ENCODE measurements around the gene FAM193B. TPM values are rescaled to one million over a fixed set of nuclear protein-coding genes. Genes with fewer than 3 reads are reported as not detected.

Gene FAM193B
- total RNA-seq, 1 experiment from 2014 or later = 41.1 TPM

DNA sequence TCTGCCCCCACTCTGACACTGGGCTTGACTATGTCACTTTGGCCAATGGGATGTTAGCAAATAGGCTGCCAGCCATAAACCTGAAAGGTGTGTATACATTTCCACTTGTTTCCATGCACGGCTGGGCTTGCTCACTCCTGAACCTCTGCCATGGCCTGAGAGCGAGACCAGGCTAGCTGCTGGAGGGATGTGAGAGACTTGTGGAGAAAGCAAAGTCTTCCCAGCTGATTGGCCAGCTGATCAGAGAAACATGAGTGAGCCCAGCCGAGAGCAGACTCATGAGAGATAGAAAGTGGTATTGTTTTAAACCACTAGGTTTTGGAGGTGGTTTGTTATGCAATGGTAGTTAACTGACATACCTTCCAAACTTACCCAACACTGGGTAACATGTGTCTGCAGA, 13.9 kb downstream of the FAM193B start:
- no peak overlapping the region for H3K4me2 ChIP-seq (ENCODE audit: low read length)
- H3K27me3 ChIP-seq (ENCODE audit: low read length) = no peaks in the 10 kb centered on the region
- H3K79me2 ChIP-seq (ENCODE audit: low read length) = peaks cover 53% of the 10 kb centered on the region
- no peak overlapping the region for H3K4me3 ChIP-seq (ENCODE audit: low read length)
- peaks cover 13% of the 10 kb centered on the region for H3K4me1 ChIP-seq (ENCODE audit: insufficient read depth, low read length)
- ATAC-seq (no peak), DNase-seq (no peak)
- H2AFZ ChIP-seq (ENCODE audit: low read length) = no peak overlapping the region
- intact Hi-C loops (cut with micrococcal nuclease) = no loop called here
- H4K20me1 ChIP-seq (ENCODE audit: low read length) = peaks cover 5% of the 10 kb centered on the region; the same call in 1 of the 2 replicates
- H3K9ac ChIP-seq (ENCODE audit: low read length) = no peak overlapping the region
- H3F3A ChIP-seq (ENCODE audit: low read length, unreplicated experiment) = peaks cover 5% of the 10 kb centered on the region
- TF ChIP-seq EZH2 (IDR thresholded peaks at IDR 0.05; ENCODE audit: low read length, unreplicated experiment) (no peak), EZH2phosphoT487 (IDR thresholded peaks at IDR 0.05; ENCODE audit: borderline replicate concordance, low read length) (no peak)
- TF ChIP-seq, protein P1, sequence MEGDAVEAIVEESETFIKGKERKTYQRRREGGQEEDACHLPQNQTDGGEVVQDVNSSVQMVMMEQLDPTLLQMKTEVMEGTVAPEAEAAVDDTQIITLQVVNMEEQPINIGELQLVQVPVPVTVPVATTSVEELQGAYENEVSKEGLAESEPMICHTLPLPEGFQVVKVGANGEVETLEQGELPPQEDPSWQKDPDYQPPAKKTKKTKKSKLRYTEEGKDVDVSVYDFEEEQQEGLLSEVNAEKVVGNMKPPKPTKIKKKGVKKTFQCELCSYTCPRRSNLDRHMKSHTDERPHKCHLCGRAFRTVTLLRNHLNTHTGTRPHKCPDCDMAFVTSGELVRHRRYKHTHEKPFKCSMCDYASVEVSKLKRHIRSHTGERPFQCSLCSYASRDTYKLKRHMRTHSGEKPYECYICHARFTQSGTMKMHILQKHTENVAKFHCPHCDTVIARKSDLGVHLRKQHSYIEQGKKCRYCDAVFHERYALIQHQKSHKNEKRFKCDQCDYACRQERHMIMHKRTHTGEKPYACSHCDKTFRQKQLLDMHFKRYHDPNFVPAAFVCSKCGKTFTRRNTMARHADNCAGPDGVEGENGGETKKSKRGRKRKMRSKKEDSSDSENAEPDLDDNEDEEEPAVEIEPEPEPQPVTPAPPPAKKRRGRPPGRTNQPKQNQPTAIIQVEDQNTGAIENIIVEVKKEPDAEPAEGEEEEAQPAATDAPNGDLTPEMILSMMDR (conservative IDR thresholded peaks at IDR 0.05; ENCODE audit: low read depth, low read length) = no peak
- H3K36me3 ChIP-seq (ENCODE audit: low read depth, low read length) = peaks cover 26% of the 10 kb centered on the region
- no peaks in the 10 kb centered on the region for H3K9me2 ChIP-seq (replicated peaks; ENCODE audit: low read length)
- no peak overlapping the region for H3K27ac ChIP-seq (ENCODE audit: low read length)
- no peaks in the 10 kb centered on the region for H3K9me3 ChIP-seq (ENCODE audit: low read length)
- no TSS peak for BruUV-seq (replicated peaks)
- ChIA-PET POLR2A (ENCODE audit: unreplicated experiment) (no interaction called here), CTCF (no interaction called here)

DNA sequence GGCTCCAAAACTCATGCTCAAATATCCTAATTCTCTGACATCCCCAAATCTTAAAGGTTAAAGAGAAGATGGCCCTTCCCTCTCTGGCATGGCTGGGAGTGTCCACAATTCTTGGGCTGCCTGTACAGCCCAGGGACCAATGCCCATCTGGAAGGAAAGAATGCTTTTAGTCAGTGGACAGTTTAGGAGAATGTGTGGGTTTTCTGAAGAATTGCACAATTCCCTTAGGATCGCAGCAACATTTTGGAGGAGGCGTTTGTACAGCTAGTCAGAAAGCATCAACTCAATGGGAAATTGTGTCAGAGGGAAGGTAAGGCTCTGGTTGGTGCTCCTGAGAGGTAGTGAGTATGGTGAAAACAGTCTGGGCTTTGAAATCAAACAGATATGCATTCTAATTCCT, 15.0 kb downstream of the FAM193B start:
- DNase-seq (no peak), ATAC-seq (no peak)
- Histone ChIP-seq H3K79me2 (ENCODE audit: low read length) (peaks cover 43% of the 10 kb centered on the region), H3K9me2 (replicated peaks; ENCODE audit: low read length) (no peaks in the 10 kb centered on the region), H3K27me3 (ENCODE audit: low read length) (no peaks in the 10 kb centered on the region), H3F3A (ENCODE audit: low read length, unreplicated experiment) (peaks cover 4% of the 10 kb centered on the region), H2AFZ (ENCODE audit: low read length) (no peak overlapping the region), H3K9ac (ENCODE audit: low read length) (no peak overlapping the region), H3K9me3 (ENCODE audit: low read length) (no peaks in the 10 kb centered on the region), H3K4me1 (ENCODE audit: insufficient read depth, low read length) (peaks cover 12% of the 10 kb centered on the region), H3K36me3 (ENCODE audit: low read depth, low read length) (peaks cover 30% of the 10 kb centered on the region), H4K20me1 (ENCODE audit: low read length) (0 out of 2 replicates have a peak, but pooled peaks cover 3% of the 10 kb centered on the region), H3K4me3 (ENCODE audit: low read length) (no peak overlapping the region), H3K27ac (ENCODE audit: low read length) (no peak overlapping the region), H3K4me2 (ENCODE audit: low read length) (no peak overlapping the region)
- BruUV-seq (replicated peaks) = no TSS peak
- CTCF ChIA-PET = no interaction called here
- intact Hi-C loops (cut with micrococcal nuclease) = no loop called here
- POLR2A ChIA-PET (ENCODE audit: unreplicated experiment) = no interaction called here
- no peak for TF ChIP-seq EZH2phosphoT487 (IDR thresholded peaks at IDR 0.05; ENCODE audit: borderline replicate concordance, low read length)
- TF ChIP-seq, protein P1 (conservative IDR thresholded peaks at IDR 0.05; ENCODE audit: low read depth, low read length) = no peak
- no peak for TF ChIP-seq EZH2 (IDR thresholded peaks at IDR 0.05; ENCODE audit: low read length, unreplicated experiment)

DNA sequence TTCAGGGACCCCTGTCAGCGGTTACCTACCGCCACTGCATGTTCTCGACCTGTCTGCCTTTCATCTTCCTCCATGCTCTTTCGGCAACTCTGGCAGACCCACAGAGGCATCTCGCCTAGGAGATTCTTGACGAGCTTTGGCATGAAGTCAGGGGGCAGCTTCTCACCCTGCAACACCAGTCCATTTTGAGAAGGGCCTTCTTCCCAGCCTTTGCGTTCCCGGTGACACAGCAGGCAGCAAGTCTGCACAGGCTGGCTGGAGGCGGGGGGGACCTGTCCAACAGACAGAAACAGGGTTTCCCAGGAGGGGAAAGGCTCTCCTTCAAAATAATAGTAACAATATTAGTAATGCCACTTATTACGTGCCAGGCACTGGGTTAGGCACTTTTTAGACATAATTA, 15.5 kb downstream of the FAM193B start:
- Histone ChIP-seq H3K9me2 (replicated peaks; ENCODE audit: low read length) (no peaks in the 10 kb centered on the region), H3K4me2 (ENCODE audit: low read length) (no peak overlapping the region), H3K36me3 (ENCODE audit: low read depth, low read length) (peaks cover 32% of the 10 kb centered on the region), H2AFZ (ENCODE audit: low read length) (no peak overlapping the region), H3K9ac (ENCODE audit: low read length) (no peak overlapping the region), H3K9me3 (ENCODE audit: low read length) (no peaks in the 10 kb centered on the region), H4K20me1 (ENCODE audit: low read length) (0 out of 2 replicates have a peak, but pooled peaks cover 3% of the 10 kb centered on the region), H3K27me3 (ENCODE audit: low read length) (no peaks in the 10 kb centered on the region), H3K4me1 (ENCODE audit: insufficient read depth, low read length) (peaks cover 12% of the 10 kb centered on the region), H3K79me2 (ENCODE audit: low read length) (peaks cover 37% of the 10 kb centered on the region), H3K4me3 (ENCODE audit: low read length) (no peak overlapping the region), H3F3A (ENCODE audit: low read length, unreplicated experiment) (peaks cover 4% of the 10 kb centered on the region), H3K27ac (ENCODE audit: low read length) (no peak overlapping the region; the same call in 1 of the 2 replicates)
- intact Hi-C loops (cut with micrococcal nuclease) = no loop called here
- ATAC-seq = no peak
- CTCF ChIA-PET = no interaction called here
- no peak for DNase-seq
- TF ChIP-seq EZH2 (IDR thresholded peaks at IDR 0.05; ENCODE audit: low read length, unreplicated experiment) (no peak), EZH2phosphoT487 (IDR thresholded peaks at IDR 0.05; ENCODE audit: borderline replicate concordance, low read length) (no peak)
- TF ChIP-seq, protein P1 (conservative IDR thresholded peaks at IDR 0.05; ENCODE audit: low read depth, low read length) = no peak
- POLR2A ChIA-PET (ENCODE audit: unreplicated experiment) = no interaction called here
- no TSS peak for BruUV-seq (replicated peaks)

Measured in PC-3 (cell line).